GM12878 (cell line): ENCODE measurements around the gene HOXB6.

Experiments
- CEBPB ChIP-seq, 2 experiments: fragments of 150-350 bp in 1 of 2; IDR thresholded peaks; 2 replicates each; pipeline ENCODE4 v1.6.1; 2012 to 2014; ENCODE audit warnings: low read depth in 2 of 2, low read length in 2 of 2, borderline replicate concordance in 1 of 2, inconsistent platforms in 1 of 2
- CREM ChIP-seq: IDR thresholded peaks from 2 replicates; pipeline ENCODE4 v1.6.1; 2014; ENCODE audit warnings: antibody characterized with exemption, low read depth
- CTCF ChIP-seq, 3 experiments: IDR thresholded peaks in 2 of 3; conservative IDR thresholded peaks in 1 of 3; 2 replicates each; pipeline ENCODE4 v1.5.1; 2011; ENCODE audit warnings: low read depth in 3 of 3, low read length in 3 of 3, mild to moderate bottlenecking in 3 of 3, control low read depth in 2 of 3, moderate library complexity in 2 of 3, inconsistent platforms in 1 of 3, mixed read lengths in 1 of 3; ENCODE audit not compliant: control insufficient read depth in 2 of 3, insufficient read depth in 1 of 3; ENCODE audit errors: extremely low read depth in 1 of 3
- EZH2 ChIP-seq: IDR thresholded peaks from 2 replicates; pipeline ENCODE4 v1.6.1; 2012; ENCODE audit warnings: low read depth, mild to moderate bottlenecking, control low read depth, inconsistent platforms, low read length, borderline replicate concordance; ENCODE audit not compliant: control insufficient read depth
- POLR2A ChIP-seq: IDR thresholded peaks from 2 replicates; pipeline ENCODE4 v1.6.1; 2011; ENCODE audit warnings: low read depth, mild to moderate bottlenecking, low read length
- POLR2AphosphoS5 ChIP-seq: IDR thresholded peaks from 2 replicates; pipeline ENCODE4 v1.6.1; 2011; ENCODE audit warnings: mild to moderate bottlenecking, low read length, inconsistent platforms
- TCF7 ChIP-seq: IDR thresholded peaks from 2 replicates; pipeline ENCODE4 v1.6.1; 2014; ENCODE audit warnings: antibody characterized with exemption, borderline replicate concordance

DNA sequence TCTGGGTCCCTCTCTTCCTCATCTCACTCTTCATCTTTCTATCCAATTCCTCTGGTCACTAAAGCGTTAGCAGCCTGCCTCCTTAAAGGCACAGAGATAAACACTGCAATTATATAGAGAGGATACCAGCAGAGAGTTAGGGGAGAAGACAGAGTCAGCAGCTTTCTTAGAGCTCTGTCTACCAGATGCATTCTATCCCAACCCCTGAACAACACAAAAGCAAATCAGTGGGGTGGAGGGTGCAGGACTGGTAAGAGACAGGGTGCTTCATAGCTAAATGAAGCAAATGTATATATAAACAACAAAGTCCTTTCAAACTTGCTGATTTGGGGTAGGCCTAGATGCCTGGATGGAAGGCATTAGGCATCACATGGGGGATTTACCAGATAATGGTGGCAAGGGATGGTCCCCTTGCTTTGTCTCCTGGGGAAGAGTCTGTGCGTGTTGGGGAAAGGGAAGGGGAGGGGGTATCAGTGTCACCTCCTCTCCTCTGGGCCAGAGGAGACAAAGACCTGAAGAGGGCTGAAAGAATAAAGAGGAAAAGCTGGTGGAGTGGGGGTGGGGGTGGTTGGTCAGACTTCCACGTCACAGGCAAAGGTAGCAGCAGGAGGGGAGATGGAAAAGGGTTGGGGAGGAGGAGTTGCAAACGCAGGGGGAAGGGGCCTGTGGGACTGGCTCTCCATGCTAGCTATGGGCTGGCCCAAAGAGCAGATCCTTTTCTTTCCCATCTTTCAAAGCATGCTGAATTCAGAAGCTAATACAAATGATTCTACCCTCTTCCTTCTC, 38.7 kb downstream of the HOXB6 start:
- TF ChIP-seq CREM (no peak), CTCF (IDR thresholded peaks at IDR 0.05 in 2 of 3, conservative IDR thresholded peaks at IDR 0.05 in 1 of 3; ENCODE audit: control insufficient read depth in 2 of 3, extremely low read depth in 1 of 3, insufficient read depth in 1 of 3, low read depth in 3 of 3, low read length in 3 of 3) (no peak), POLR2A (no peak), EZH2 (no peak), CEBPB (IDR thresholded peaks at IDR 0.05; ENCODE audit: borderline replicate concordance in 1 of 2, low read depth in 2 of 2, low read length in 2 of 2) (no peak), POLR2AphosphoS5 (no peak), TCF7 (no peak)
